ENCODE measurements around the gene ACTN4.

The ACTN4 gene

GRCh38 chr19:38713865-38714264 lies 66.4 kb downstream of the ACTN4 start:
- peaks cover 83% of the 10 kb centered on the region for H3K36me3 ChIP-seq (replicated peaks)
- no peak overlapping the region for H3K4me3 ChIP-seq
- no peaks in the 10 kb centered on the region for H3K27me3 ChIP-seq (ENCODE audit: low read depth)
- in situ Hi-C loops (cut with MboI; ENCODE audit: low sequenced_read_pairs), result no loop called here
- no peak for DNase-seq (ENCODE audit: low spot score in 2 of 2)
- no peaks in the 10 kb centered on the region for H3K4me1 ChIP-seq
- no peaks in the 10 kb centered on the region for H3K9me3 ChIP-seq

- H3K4me3 ChIP-seq, result no peak overlapping the region
- H3K4me1 ChIP-seq, result no peaks in the 10 kb centered on the region
- no peaks in the 10 kb centered on the region for H3K27me3 ChIP-seq (ENCODE audit: low read depth)
- peaks cover 83% of the 10 kb centered on the region for H3K36me3 ChIP-seq (replicated peaks)
- in situ Hi-C loops (cut with MboI; ENCODE audit: low sequenced_read_pairs), result no loop called here
- no peaks in the 10 kb centered on the region for H3K9me3 ChIP-seq
- DNase-seq (ENCODE audit: low spot score in 2 of 2), result no peak
Observed at GRCh38 chr19:38714354-38714778, 66.9 kb downstream of the ACTN4 start.

GRCh38 chr19:38715555-38715954 lies 68.1 kb downstream of the ACTN4 start:
- H3K27me3 ChIP-seq (ENCODE audit: low read depth), result no peaks in the 10 kb centered on the region
- H3K4me3 ChIP-seq, result no peak overlapping the region
- no peaks in the 10 kb centered on the region for H3K9me3 ChIP-seq
- in situ Hi-C loops (cut with MboI; ENCODE audit: low sequenced_read_pairs), result no loop called here
- H3K36me3 ChIP-seq (replicated peaks), result peaks cover 81% of the 10 kb centered on the region
- DNase-seq (ENCODE audit: low spot score in 2 of 2), result no peak
- H3K4me1 ChIP-seq, result no peaks in the 10 kb centered on the region

- Histone ChIP-seq H3K27me3 (ENCODE audit: low read depth) (no peaks in the 10 kb centered on the region), H3K4me3 (no peak overlapping the region), H3K36me3 (replicated peaks) (peaks cover 81% of the 10 kb centered on the region), H3K9me3 (no peaks in the 10 kb centered on the region), H3K4me1 (no peaks in the 10 kb centered on the region)
- DNase-seq (ENCODE audit: low spot score in 2 of 2), result no peak
- in situ Hi-C loops (cut with MboI; ENCODE audit: low sequenced_read_pairs), result no loop called here
Observed at GRCh38 chr19:38717051-38717450, 69.6 kb downstream of the ACTN4 start.

GRCh38 chr19:38717855-38718254 lies 70.4 kb downstream of the ACTN4 start:
- in situ Hi-C loops (cut with MboI; ENCODE audit: low sequenced_read_pairs), result no loop called here
- Histone ChIP-seq H3K4me1 (no peaks in the 10 kb centered on the region), H3K4me3 (no peak overlapping the region), H3K36me3 (replicated peaks) (peaks cover 86% of the 10 kb centered on the region), H3K9me3 (no peaks in the 10 kb centered on the region), H3K27me3 (ENCODE audit: low read depth) (no peaks in the 10 kb centered on the region)
- DNase-seq (ENCODE audit: low spot score in 2 of 2), result no peak

GRCh38 chr19:38718747-38719543 lies 71.5 kb downstream of the ACTN4 start:
- no peaks in the 10 kb centered on the region for H3K9me3 ChIP-seq
- H3K36me3 ChIP-seq (replicated peaks), result peaks cover 97% of the 10 kb centered on the region
- no peak overlapping the region for H3K4me3 ChIP-seq
- in situ Hi-C loops (cut with MboI; ENCODE audit: low sequenced_read_pairs), result no loop called here
- DNase-seq (ENCODE audit: low spot score in 2 of 2), result no peak
- H3K27me3 ChIP-seq (ENCODE audit: low read depth), result no peaks in the 10 kb centered on the region
- H3K4me1 ChIP-seq, result no peaks in the 10 kb centered on the region

GRCh38 chr19:38719761-38720558 lies 72.5 kb downstream of the ACTN4 start:
- no peak overlapping the region for H3K4me3 ChIP-seq
- DNase-seq (ENCODE audit: low spot score in 2 of 2), result no peak
- no peaks in the 10 kb centered on the region for H3K4me1 ChIP-seq
- in situ Hi-C loops (cut with MboI; ENCODE audit: low sequenced_read_pairs), result loop anchor here (10.0 kb wide), 1 partner anchor 205 kb away; no protein-coding TSS in a partner anchor
- H3K27me3 ChIP-seq (ENCODE audit: low read depth), result no peaks in the 10 kb centered on the region
- no peaks in the 10 kb centered on the region for H3K9me3 ChIP-seq
- H3K36me3 ChIP-seq (replicated peaks), result peaks cover 95% of the 10 kb centered on the region

- H3K27me3 ChIP-seq (ENCODE audit: low read depth), result no peaks in the 10 kb centered on the region
- peaks cover 95% of the 10 kb centered on the region for H3K36me3 ChIP-seq (replicated peaks)
- H3K9me3 ChIP-seq, result no peaks in the 10 kb centered on the region
- no peaks in the 10 kb centered on the region for H3K4me1 ChIP-seq
- no peak for DNase-seq (ENCODE audit: low spot score in 2 of 2)
- no peak overlapping the region for H3K4me3 ChIP-seq
- in situ Hi-C loops (cut with MboI; ENCODE audit: low sequenced_read_pairs), result loop anchor here (10.0 kb wide), 1 partner anchor 204 kb away; no protein-coding TSS in a partner anchor
Observed at GRCh38 chr19:38720559-38721236, 73.2 kb downstream of the ACTN4 start.

GRCh38 chr19:38721496-38721895 lies 74.0 kb downstream of the ACTN4 start:
- H3K27me3 ChIP-seq (ENCODE audit: low read depth), result no peaks in the 10 kb centered on the region
- DNase-seq (ENCODE audit: low spot score in 2 of 2), result no peak
- no peak overlapping the region for H3K4me3 ChIP-seq
- H3K9me3 ChIP-seq, result no peaks in the 10 kb centered on the region
- no peaks in the 10 kb centered on the region for H3K4me1 ChIP-seq
- in situ Hi-C loops (cut with MboI; ENCODE audit: low sequenced_read_pairs), result loop anchor here (10.0 kb wide), 1 partner anchor 203 kb away; no protein-coding TSS in a partner anchor
- H3K36me3 ChIP-seq (replicated peaks), result peaks cover 94% of the 10 kb centered on the region

- in situ Hi-C loops (cut with MboI; ENCODE audit: low sequenced_read_pairs), result loop anchor here (10.0 kb wide), 1 partner anchor 203 kb away; no protein-coding TSS in a partner anchor
- no peak for DNase-seq (ENCODE audit: low spot score in 2 of 2)
- H3K36me3 ChIP-seq (replicated peaks), result peaks cover 94% of the 10 kb centered on the region
- no peaks in the 10 kb centered on the region for H3K4me1 ChIP-seq
- no peaks in the 10 kb centered on the region for H3K27me3 ChIP-seq (ENCODE audit: low read depth)
- no peak overlapping the region for H3K4me3 ChIP-seq
- H3K9me3 ChIP-seq, result no peaks in the 10 kb centered on the region
Observed at GRCh38 chr19:38721979-38722773, 74.7 kb downstream of the ACTN4 start.

GRCh38 chr19:38722947-38723605 lies 75.6 kb downstream of the ACTN4 start:
- in situ Hi-C loops (cut with MboI; ENCODE audit: low sequenced_read_pairs), result loop anchor here (10.0 kb wide), 1 partner anchor 202 kb away; no protein-coding TSS in a partner anchor
- no peaks in the 10 kb centered on the region for H3K4me1 ChIP-seq
- H3K27me3 ChIP-seq (ENCODE audit: low read depth), result no peaks in the 10 kb centered on the region
- H3K36me3 ChIP-seq (replicated peaks), result peaks cover 93% of the 10 kb centered on the region
- H3K9me3 ChIP-seq, result no peaks in the 10 kb centered on the region
- no peak for DNase-seq (ENCODE audit: low spot score in 2 of 2)
- H3K4me3 ChIP-seq, result no peak overlapping the region

GRCh38 chr19:38723606-38723965 lies 76.1 kb downstream of the ACTN4 start:
- H3K36me3 ChIP-seq (replicated peaks), result peaks cover 90% of the 10 kb centered on the region
- DNase-seq (ENCODE audit: low spot score in 2 of 2), result no peak
- no peaks in the 10 kb centered on the region for H3K4me1 ChIP-seq
- no peaks in the 10 kb centered on the region for H3K27me3 ChIP-seq (ENCODE audit: low read depth)
- in situ Hi-C loops (cut with MboI; ENCODE audit: low sequenced_read_pairs), result loop anchor here (10.0 kb wide), 1 partner anchor 201 kb away; no protein-coding TSS in a partner anchor
- H3K4me3 ChIP-seq, result no peak overlapping the region
- no peaks in the 10 kb centered on the region for H3K9me3 ChIP-seq

All from HAP-1 (cell line).